AG08395 (cell line): ENCODE results near the gene ACOT2.

Experiments
- DNase-seq: peaks from one replicate; pipeline ENCODE4 v3.0.0; 2012; ENCODE audit warnings: mixed read lengths, low spot score

Gene ACOT2

DNA sequence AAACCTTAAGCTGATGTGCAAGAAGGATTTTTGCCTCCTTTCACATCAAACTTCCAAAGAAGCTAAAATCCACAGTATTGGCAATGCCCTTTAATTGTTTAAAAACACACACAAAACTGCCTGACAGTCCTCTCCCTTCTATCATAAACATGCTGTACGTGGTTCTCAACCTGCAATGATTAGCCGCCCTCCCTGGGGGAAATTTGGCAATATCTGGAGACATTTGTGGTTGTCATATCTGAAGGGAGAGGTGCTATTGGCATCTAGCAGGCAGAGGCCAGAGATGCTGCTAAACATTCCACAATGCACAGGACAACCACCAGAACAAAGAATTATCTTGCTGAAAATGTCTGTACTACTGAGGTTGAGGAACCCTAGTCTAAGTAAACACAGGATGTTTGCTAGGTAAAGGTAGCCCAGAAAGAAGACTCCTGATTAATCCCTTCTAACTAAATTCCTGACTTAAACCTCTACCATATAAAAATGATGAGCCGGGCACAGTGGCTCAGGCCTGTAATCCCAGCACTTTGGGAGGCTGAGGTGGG is 44.5 kb downstream of the ACOT2 start:
- DNase-seq, result no peak

DNA sequence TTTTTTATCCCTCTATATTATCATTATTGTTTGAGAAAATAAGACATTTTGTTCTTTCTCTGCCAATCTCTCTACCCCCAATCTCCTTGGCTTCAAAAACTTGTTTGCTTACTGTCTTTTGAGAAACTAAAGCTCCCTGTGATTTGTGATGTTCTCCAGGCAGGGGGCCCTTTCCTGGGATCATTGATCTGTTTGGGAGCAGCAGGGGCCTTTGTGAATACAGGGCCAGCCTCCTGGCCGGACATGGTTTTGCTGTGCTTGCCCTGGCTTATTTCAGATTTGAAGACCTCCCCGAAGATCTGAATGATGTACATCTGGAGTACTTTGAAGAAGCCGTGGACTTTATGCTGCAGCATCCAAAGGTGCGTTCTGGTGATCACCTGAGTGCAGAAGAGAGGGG is 47.8 kb downstream of the ACOT2 start:
- no peak for DNase-seq

DNA sequence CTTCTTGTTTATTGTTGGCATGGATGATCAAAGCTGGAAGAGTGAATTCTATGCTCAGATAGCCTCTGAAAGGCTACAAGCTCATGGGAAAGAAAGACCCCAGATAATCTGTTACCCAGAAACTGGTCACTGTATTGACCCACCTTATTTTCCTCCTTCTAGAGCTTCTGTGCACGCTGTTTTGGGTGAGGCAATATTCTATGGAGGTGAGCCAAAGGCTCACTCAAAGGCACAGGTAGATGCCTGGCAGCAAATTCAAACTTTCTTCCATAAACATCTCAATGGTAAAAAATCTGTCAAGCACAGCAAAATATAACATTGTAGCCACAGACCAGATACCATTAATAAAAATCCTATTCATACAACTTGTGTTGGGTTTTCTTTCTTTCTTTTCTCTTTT is 50.5 kb downstream of the ACOT2 start:
- no peak for DNase-seq

DNA sequence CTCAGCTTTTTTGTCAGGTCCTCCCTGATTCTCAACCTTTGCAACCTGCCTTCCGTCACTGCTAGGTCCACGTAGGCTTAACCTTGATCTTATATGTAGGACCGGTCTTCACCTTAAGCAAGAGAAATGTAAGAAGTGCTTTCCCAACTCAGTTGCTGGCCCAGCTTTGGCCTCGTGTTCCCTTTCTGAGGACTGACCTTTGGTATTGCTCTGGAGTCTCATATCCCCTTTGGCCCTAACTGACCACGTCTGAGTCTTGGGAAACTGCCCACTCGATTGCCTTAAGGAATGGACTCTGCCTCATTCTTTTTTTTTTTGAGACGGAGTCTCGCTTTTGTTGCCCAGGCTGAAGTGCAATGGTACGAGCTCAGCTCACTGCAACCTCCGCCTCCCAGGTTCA is 51.3 kb downstream of the ACOT2 start:
- DNase-seq, result no peak

DNA sequence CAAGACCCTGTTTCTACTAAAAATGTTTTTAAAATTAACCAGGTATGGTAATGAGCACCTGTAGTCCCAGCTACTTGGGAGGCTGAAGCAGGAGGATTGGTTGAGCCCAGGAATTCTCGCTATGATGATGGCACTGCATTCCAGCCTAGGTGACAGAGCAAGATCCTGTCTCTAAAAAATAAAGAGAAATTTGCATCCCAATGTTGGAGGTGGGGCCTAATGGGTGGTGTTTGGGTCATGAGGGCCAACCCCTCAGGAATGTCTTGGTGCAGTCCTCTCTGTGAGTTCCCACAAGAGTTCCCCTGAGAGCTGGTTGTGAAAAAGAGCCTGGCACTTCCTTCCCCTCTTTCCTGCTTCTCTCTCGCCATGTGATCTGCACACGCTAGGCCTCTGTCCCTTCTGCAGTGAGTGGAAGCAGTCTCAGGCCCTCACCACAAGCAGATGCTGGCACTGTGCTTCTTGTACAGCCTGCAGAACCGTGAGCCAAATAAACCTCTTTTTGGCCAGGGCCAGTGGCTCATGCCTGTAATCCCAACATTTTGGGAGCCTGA is 54.6 kb downstream of the ACOT2 start:
- no peak for DNase-seq
